Neuronal stem cell (in vitro differentiated cells): ENCODE data around the gene GRPEL1.

Experiments
- DNase-seq: peaks from one replicate; pipeline ENCODE4 v3.0.0-alpha.2; 2013; ENCODE audit warnings: low spot score
- H2AFZ ChIP-seq: one replicate; pipeline ENCODE4 v1.6.1; 2013; ENCODE audit warnings: mild to moderate bottlenecking, low read length, inconsistent platforms
- H2AK5ac ChIP-seq: 2 replicates; pipeline ENCODE4 v1.6.1; 2013; ENCODE audit warnings: low read depth, mild to moderate bottlenecking, inconsistent platforms, low read length, moderate library complexity, mixed read lengths
- H2BK120ac ChIP-seq: 2 replicates; pipeline ENCODE4 v1.6.1; 2013; ENCODE audit warnings: low read depth, mild to moderate bottlenecking, inconsistent platforms, low read length, moderate library complexity, mixed read lengths
- H2BK12ac ChIP-seq: one replicate; pipeline ENCODE4 v1.6.1; 2013; ENCODE audit warnings: low read length, inconsistent platforms
- H2BK15ac ChIP-seq: 2 replicates; pipeline ENCODE4 v1.6.1; 2013; ENCODE audit warnings: mild to moderate bottlenecking, low read length, inconsistent platforms, mixed read lengths
- H2BK5ac ChIP-seq: one replicate; pipeline ENCODE4 v1.6.1; 2013; ENCODE audit warnings: inconsistent platforms, mild to moderate bottlenecking, low read length, moderate library complexity
- H3K14ac ChIP-seq: one replicate; pipeline ENCODE4 v1.6.1; 2013; ENCODE audit warnings: low read length, inconsistent platforms
- H3K18ac ChIP-seq: 2 replicates; pipeline ENCODE4 v1.6.1; 2013; ENCODE audit warnings: low read length, inconsistent platforms
- H3K23ac ChIP-seq: 2 replicates; pipeline ENCODE4 v1.6.1; 2013; ENCODE audit warnings: low read depth, mild to moderate bottlenecking, mixed read lengths, low read length, inconsistent platforms; ENCODE audit not compliant: poor library complexity
- H3K27ac ChIP-seq: replicated peaks from 3 replicates; pipeline ENCODE4 v1.5.1; 2013; ENCODE audit warnings: low read length, inconsistent platforms
- H3K27me3 ChIP-seq, 3 experiments: 2 replicates each; pipeline ENCODE4 v1.6.1; 2013; ENCODE audit warnings: low read length in 3 of 3, mild to moderate bottlenecking in 2 of 3, inconsistent platforms in 1 of 3, low read depth in 1 of 3, mixed read lengths in 1 of 3, moderate library complexity in 1 of 3; ENCODE audit not compliant: control insufficient read depth in 3 of 3, insufficient read depth in 3 of 3
- H3K36me3 ChIP-seq, 2 donors: replicated peaks in 1 of 2; 2 replicates each; pipeline ENCODE4 v1.6.1; 2013; ENCODE audit warnings: low read length in 2 of 2; ENCODE audit not compliant: control insufficient read depth in 2 of 2, insufficient read depth in 2 of 2
- H3K4ac ChIP-seq: 2 replicates; pipeline ENCODE4 v1.6.1; 2013; ENCODE audit warnings: inconsistent platforms, mild to moderate bottlenecking, low read length, moderate library complexity
- H3K4me1 ChIP-seq, 2 donors: 1 replicate in 1 of 2; 2 replicates in 1 of 2; pipeline ENCODE4 v1.6.1; 2013; ENCODE audit warnings: low read length in 2 of 2, low read depth in 1 of 2; ENCODE audit not compliant: control insufficient read depth in 2 of 2, insufficient read depth in 1 of 2
- H3K4me2 ChIP-seq: one replicate; pipeline ENCODE4 v1.6.1; 2013; ENCODE audit warnings: mild to moderate bottlenecking, low read length, inconsistent platforms; ENCODE audit not compliant: insufficient read depth, poor library complexity, severe bottlenecking
- H3K4me3 ChIP-seq, 2 donors: 2 replicates each; pipeline ENCODE4 v1.5.1; 2013; ENCODE audit warnings: low read length in 2 of 2, mild to moderate bottlenecking in 2 of 2, inconsistent platforms in 1 of 2, moderate library complexity in 1 of 2
- H3K79me1 ChIP-seq: one replicate; pipeline ENCODE4 v1.6.1; 2013; ENCODE audit warnings: low read depth, mild to moderate bottlenecking, inconsistent platforms, low read length, moderate library complexity
- H3K9ac ChIP-seq: one replicate; pipeline ENCODE4 v1.6.1; 2013; ENCODE audit warnings: mild to moderate bottlenecking, low read depth, low read length, inconsistent platforms; ENCODE audit not compliant: poor library complexity
- H3K9me3 ChIP-seq, 2 donors: replicated peaks in 1 of 2; 2 replicates each; pipeline versions ENCODE3 to v1.6.1; 2013; ENCODE audit warnings: low read length in 2 of 2, mild to moderate bottlenecking in 2 of 2, inconsistent platforms in 1 of 2, low read depth in 1 of 2, mixed read lengths in 1 of 2, moderate library complexity in 1 of 2; ENCODE audit not compliant: control insufficient read depth in 2 of 2, insufficient read depth in 1 of 2
- H4K8ac ChIP-seq: one replicate; pipeline ENCODE4 v1.6.1; 2013; ENCODE audit warnings: low read depth, mild to moderate bottlenecking, inconsistent platforms, low read length, moderate library complexity
- H4K91ac ChIP-seq: one replicate; pipeline ENCODE4 v1.6.1; 2013; ENCODE audit warnings: low read length, low read depth, mild to moderate bottlenecking, inconsistent platforms; ENCODE audit not compliant: poor library complexity
- WGBS, 2 donors: extraction: QIAGEN DNeasy Blood & Tissue Kit; methylation state at CpG; one replicate each; pipeline ENCODE4 v1.1.7; 2013; ENCODE audit warnings: missing lambda C conversion rate in 2 of 2, mixed read lengths in 1 of 2; ENCODE audit not compliant: insufficient read length in 2 of 2, insufficient replicate concordance in 1 of 2; ENCODE audit errors: extremely low coverage in 2 of 2; 5-methylcytosine and 5-hydroxymethylcytosine counted together

The GRPEL1 gene

GRCh38 chr4:7025040-7025602, 42.7 kb downstream of the GRPEL1 start:
- Histone ChIP-seq H3K4me2 (no peak overlapping the region), H4K8ac (no peak overlapping the region), H3K4ac (no peak overlapping the region), H3K9me3 (peaks cover 0 to 2% of the 10 kb centered on the region in 2 donors), H3K27ac (no peak overlapping the region), H3K23ac (no peak overlapping the region), H2BK5ac (no peak overlapping the region), H4K91ac (no peak overlapping the region), H3K4me3 (no peak overlapping the region), H3K9ac (peak overlapping the region; percentile 53), H3K79me1 (peaks cover 2% of the 10 kb centered on the region), H2BK12ac (no peak overlapping the region), H3K18ac (no peak overlapping the region), H2AFZ (no peak overlapping the region), H2AK5ac (no peak overlapping the region), H3K14ac (no peak overlapping the region), H2BK15ac (no peak overlapping the region), H2BK120ac (no peak overlapping the region), H3K27me3 (no peaks in the 10 kb centered on the region), H3K36me3 (peaks cover 35 to 92% of the 10 kb centered on the region in 2 donors), H3K4me1 (peaks cover 5 to 6% of the 10 kb centered on the region in 2 donors)
- WGBS, 2 donors = no CpG with 5 or more reads among the region's 28 CpGs
- no peak for DNase-seq

DNA sequence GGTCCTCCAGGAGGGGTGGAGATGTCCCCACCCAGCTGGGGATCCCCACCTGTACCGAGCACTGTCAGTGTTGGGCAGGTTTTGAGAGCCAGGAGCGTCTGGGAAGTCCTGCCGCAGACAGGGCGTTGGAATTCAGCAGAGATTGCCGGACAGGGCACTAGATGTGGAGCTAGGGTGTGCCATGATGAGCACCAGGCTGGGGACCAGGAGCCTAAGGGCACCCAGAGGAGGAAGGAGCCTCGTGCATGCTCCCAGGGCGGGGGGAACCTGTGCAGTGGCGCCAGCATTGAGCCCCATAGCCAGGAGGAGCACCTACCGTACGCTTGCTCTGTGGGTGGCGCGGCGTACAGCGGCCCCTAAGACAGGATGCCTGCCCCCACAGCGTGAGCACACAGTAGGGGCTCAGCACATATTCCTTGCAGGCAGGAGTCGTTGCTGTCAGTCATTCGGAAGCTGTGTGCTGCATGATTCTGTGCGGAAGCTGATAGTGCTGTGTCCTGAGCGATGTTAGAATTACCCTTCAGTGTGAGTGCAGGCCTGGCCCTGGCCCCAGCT, 43.5 kb downstream of the GRPEL1 start:
- H2BK5ac ChIP-seq = no peak overlapping the region
- no peaks in the 10 kb centered on the region for H3K27me3 ChIP-seq
- peaks cover 0 to 2% of the 10 kb centered on the region in 2 donors for H3K9me3 ChIP-seq
- no peak overlapping the region for H3K18ac ChIP-seq
- H3K14ac ChIP-seq = peak overlapping the region; percentile 26
- peaks cover 2% of the 10 kb centered on the region for H3K79me1 ChIP-seq
- no peak overlapping the region for H3K27ac ChIP-seq
- no peak for DNase-seq
- H2BK15ac ChIP-seq = no peak overlapping the region
- H3K23ac ChIP-seq = peak overlapping the region; percentile 62
- no peak overlapping the region for H2BK120ac ChIP-seq
- H2BK12ac ChIP-seq = no peak overlapping the region
- no peak overlapping the region for H3K4me2 ChIP-seq
- no peak overlapping the region for H2AFZ ChIP-seq
- peaks cover 30 to 87% of the 10 kb centered on the region in 2 donors for H3K36me3 ChIP-seq
- H2AK5ac ChIP-seq = no peak overlapping the region
- H3K4me3 ChIP-seq = no peak overlapping the region
- no CpG with 5 or more reads among the region's 19 CpGs for WGBS, 2 donors
- H4K91ac ChIP-seq = no peak overlapping the region
- H4K8ac ChIP-seq = no peak overlapping the region
- peaks cover 5 to 8% of the 10 kb centered on the region in 2 donors for H3K4me1 ChIP-seq
- H3K4ac ChIP-seq = no peak overlapping the region
- H3K9ac ChIP-seq = peak overlapping the region; percentile 51

DNA sequence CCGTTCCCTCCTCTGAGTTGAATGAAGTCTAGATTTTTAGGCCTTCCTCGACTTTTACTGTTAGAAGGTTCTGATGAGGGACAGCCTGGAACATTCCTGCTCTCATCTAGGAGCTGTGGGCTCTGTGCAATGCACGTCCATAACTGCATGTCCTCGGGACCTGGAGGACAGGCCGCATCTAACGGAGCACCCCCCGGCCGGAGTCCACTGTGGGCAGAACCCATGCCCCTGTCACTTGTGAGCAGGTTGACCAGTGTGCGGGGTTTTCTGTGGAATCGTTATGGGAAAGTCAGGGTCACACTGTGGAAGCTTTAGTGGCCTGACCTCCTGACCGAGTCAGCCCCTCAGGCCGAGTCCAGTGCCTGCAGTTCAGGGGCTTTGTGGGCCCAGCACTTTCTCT, 44.0 kb downstream of the GRPEL1 start:
- H3K14ac ChIP-seq = no peak overlapping the region
- no peak overlapping the region for H3K27ac ChIP-seq
- H2BK12ac ChIP-seq = no peak overlapping the region
- H4K8ac ChIP-seq = no peak overlapping the region
- no peak overlapping the region for H2AK5ac ChIP-seq
- H2BK120ac ChIP-seq = no peak overlapping the region
- no peak overlapping the region for H4K91ac ChIP-seq
- H3K4ac ChIP-seq = no peak overlapping the region
- H3K27me3 ChIP-seq = no peaks in the 10 kb centered on the region
- peak overlapping the region; percentile 26 for H2BK5ac ChIP-seq
- no peak for DNase-seq
- peaks cover 5 to 8% of the 10 kb centered on the region in 2 donors for H3K4me1 ChIP-seq
- H3K9ac ChIP-seq = no peak overlapping the region
- peaks cover 30 to 86% of the 10 kb centered on the region in 2 donors for H3K36me3 ChIP-seq
- no peak overlapping the region for H2AFZ ChIP-seq
- H3K4me3 ChIP-seq = no peak overlapping the region
- H3K9me3 ChIP-seq = peaks cover 0 to 2% of the 10 kb centered on the region in 2 donors
- no peak overlapping the region for H3K23ac ChIP-seq
- no peak overlapping the region for H3K4me2 ChIP-seq
- no peak overlapping the region for H3K18ac ChIP-seq
- no CpG with 5 or more reads among the region's 12 CpGs for whole genome bisulfite sequencing, 2 donors
- H2BK15ac ChIP-seq = no peak overlapping the region
- peaks cover 2% of the 10 kb centered on the region for H3K79me1 ChIP-seq

DNA sequence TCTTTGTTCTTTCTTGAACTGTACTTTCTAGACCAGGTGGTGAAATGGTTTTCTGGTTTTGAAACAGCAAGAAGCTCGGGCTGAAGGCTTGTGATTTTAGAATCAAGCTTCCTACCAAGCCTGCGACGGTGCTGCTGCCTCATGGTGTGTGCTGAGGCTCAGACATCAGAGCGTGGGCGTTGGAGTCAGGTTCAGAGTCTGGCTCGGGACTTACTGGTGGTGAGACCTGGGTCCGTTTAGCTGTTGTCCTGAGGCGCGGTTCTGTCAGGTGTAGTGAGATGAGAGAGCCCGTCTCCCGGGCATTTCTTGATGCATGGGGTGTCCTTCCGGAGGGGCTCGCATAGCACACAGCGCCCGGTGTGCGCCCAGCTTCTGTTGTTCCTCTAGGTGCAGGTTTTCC, 44.4 kb downstream of the GRPEL1 start:
- Histone ChIP-seq H3K79me1 (peaks cover 2% of the 10 kb centered on the region), H3K4me1 (peaks cover 5 to 8% of the 10 kb centered on the region in 2 donors), H2BK15ac (no peak overlapping the region), H3K9ac (no peak overlapping the region), H2BK5ac (peak overlapping the region; percentile 26), H4K8ac (no peak overlapping the region), H3K36me3 (peaks cover 30 to 85% of the 10 kb centered on the region in 2 donors), H3K4ac (no peak overlapping the region), H2BK120ac (no peak overlapping the region), H3K18ac (no peak overlapping the region), H2BK12ac (no peak overlapping the region), H3K23ac (peak overlapping the region; percentile 75), H2AFZ (no peak overlapping the region), H2AK5ac (no peak overlapping the region), H3K27ac (no peak overlapping the region), H3K27me3 (no peaks in the 10 kb centered on the region), H3K14ac (no peak overlapping the region), H3K4me3 (no peak overlapping the region), H3K9me3 (peaks cover 0 to 2% of the 10 kb centered on the region in 2 donors), H4K91ac (no peak overlapping the region), H3K4me2 (no peak overlapping the region)
- no CpG with 5 or more reads among the region's 16 CpGs for WGBS, 2 donors
- DNase-seq = no peak
